ENCODE data around the gene OBSCN. TPM values are rescaled to one million over a fixed set of nuclear protein-coding genes. Genes with fewer than 3 reads are reported as not detected.

The OBSCN gene
- total RNA-seq, 1 donor from 2014 or later: 316 TPM

DNA sequence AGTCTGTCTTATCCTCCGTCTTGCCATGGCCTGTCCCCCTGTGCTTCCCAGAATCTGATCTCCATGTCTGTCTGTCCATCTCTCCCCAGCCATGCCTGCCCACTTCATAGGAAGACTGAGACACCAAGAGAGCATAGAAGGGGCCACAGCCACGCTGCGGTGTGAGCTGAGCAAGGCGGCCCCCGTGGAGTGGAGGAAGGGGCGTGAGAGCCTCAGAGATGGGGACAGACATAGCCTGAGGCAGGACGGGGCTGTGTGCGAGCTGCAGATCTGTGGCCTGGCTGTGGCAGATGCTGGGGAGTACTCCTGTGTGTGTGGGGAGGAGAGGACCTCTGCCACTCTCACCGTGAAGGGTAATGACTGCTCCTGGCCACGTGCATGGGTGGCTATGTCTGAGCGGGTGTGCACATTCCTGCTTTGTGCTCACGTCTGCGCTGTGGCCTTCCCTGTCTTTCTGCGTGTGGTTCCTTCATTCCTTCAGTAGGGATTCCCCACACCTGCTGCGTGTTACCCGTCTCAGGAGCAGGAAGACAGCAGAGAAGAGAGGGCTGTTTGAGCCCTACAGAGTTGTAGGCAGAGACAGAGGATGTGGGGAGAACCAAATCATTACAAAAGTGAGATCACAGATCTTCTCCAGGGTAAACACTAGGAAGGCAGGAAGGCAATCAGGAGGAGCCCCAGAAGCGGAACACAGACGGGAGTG lies 80.8 kb downstream of the OBSCN start:
- Histone ChIP-seq H3K4me1 (no peaks in the 10 kb centered on the region), H3K27ac (replicated peaks) (no peak overlapping the region), H3K4me3 (no peak overlapping the region), H3K36me3 (peaks cover 94% of the 10 kb centered on the region), H3K27me3 (ENCODE audit: low read depth) (no peaks in the 10 kb centered on the region), H3K9me3 (replicated peaks) (no peaks in the 10 kb centered on the region)
- intact Hi-C loops (cut with micrococcal nuclease): no loop called here
- no peak for DNase-seq
- TF ChIP-seq, protein P1, sequence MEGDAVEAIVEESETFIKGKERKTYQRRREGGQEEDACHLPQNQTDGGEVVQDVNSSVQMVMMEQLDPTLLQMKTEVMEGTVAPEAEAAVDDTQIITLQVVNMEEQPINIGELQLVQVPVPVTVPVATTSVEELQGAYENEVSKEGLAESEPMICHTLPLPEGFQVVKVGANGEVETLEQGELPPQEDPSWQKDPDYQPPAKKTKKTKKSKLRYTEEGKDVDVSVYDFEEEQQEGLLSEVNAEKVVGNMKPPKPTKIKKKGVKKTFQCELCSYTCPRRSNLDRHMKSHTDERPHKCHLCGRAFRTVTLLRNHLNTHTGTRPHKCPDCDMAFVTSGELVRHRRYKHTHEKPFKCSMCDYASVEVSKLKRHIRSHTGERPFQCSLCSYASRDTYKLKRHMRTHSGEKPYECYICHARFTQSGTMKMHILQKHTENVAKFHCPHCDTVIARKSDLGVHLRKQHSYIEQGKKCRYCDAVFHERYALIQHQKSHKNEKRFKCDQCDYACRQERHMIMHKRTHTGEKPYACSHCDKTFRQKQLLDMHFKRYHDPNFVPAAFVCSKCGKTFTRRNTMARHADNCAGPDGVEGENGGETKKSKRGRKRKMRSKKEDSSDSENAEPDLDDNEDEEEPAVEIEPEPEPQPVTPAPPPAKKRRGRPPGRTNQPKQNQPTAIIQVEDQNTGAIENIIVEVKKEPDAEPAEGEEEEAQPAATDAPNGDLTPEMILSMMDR (IDR thresholded peaks at IDR 0.05; ENCODE audit: borderline replicate concordance): no peak

DNA sequence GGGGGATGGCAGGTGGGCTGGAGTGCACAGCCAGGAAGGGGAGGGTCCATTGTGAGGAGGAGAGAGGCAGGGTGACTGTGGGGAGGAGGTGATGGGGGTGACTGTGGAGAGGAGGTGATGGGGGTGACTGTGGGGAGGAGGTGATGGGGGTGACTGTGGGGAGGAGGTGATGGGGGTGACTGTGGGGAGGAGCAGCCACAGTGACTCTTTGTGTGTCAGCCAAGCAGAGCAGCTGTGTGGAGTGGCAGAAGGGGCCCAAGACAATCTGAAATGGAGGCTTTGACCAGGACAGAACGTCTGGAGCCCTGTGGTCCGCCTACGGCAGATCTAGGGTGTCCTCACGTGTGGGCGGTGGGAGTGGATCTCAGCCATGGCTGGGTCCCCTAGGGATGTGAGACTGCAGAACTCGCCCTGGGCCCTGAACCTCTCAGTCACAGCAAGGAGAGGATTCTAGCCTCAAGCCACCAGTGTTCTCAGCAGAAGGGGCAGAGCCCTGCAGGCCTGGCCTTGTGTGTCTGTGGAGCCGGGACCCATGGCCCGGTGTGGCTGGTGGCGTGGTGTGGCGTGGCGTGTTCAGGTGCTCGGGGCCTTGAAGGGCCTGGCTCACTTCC lies 81.5 kb downstream of the OBSCN start:
- TF ChIP-seq, protein P1 (IDR thresholded peaks at IDR 0.05; ENCODE audit: borderline replicate concordance): no peak
- no peaks in the 10 kb centered on the region for H3K27me3 ChIP-seq (ENCODE audit: low read depth)
- H3K9me3 ChIP-seq (replicated peaks): no peaks in the 10 kb centered on the region
- H3K27ac ChIP-seq (replicated peaks): no peak overlapping the region
- no peaks in the 10 kb centered on the region for H3K4me1 ChIP-seq
- intact Hi-C loops (cut with micrococcal nuclease): no loop called here
- H3K4me3 ChIP-seq: no peak overlapping the region
- H3K36me3 ChIP-seq: peaks cover 94% of the 10 kb centered on the region
- DNase-seq: no peak

DNA sequence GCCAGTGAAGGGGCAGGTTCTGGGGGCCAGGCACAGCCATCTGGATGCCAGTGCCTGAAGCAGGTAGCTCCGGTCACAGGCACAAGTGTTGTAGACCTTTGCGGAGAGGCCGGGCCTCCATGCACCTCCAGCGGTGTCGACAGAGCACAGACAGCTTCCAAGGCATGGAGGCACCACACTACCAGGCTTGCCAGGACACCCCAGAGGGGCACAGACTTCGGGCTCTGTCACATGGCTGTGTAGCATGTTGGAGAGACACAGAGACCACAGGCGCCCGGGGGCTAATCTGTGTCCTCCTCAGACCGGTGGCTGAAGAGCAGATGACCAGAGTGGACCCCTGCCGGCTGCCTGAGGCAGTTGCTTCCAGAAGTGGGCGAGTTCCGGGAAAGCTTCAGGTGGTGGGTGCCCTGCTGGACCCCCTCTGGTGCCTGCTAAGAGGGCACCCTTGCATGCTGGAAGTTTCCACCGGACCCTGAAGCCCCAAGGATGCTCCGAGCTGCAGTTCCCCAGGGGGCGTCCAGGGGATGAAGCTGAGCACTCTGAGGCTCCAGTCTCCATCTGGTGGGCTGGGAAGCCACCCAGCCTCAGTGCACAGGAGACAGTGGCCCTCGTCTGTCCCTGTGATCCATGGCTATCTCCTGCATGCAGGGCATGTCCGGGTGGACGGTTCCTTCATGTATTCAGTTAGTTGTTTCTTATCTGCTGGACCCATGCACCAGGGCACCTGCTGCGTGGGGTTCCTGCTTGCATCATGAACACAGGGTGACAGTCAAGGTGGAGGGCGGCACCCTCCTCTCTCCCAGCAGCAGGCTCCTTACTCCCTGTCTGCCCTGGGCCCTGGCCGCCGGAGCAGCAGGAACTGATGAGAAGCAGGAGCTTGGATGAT lies 82.4 kb downstream of the OBSCN start:
- intact Hi-C loops (cut with micrococcal nuclease): no loop called here
- no peaks in the 10 kb centered on the region for H3K9me3 ChIP-seq (replicated peaks)
- H3K27me3 ChIP-seq (ENCODE audit: low read depth): no peaks in the 10 kb centered on the region
- TF ChIP-seq, protein P1 (IDR thresholded peaks at IDR 0.05; ENCODE audit: borderline replicate concordance): no peak
- H3K4me3 ChIP-seq: no peak overlapping the region
- no peak overlapping the region for H3K27ac ChIP-seq (replicated peaks)
- no peak for DNase-seq
- H3K36me3 ChIP-seq: peaks cover 95% of the 10 kb centered on the region
- H3K4me1 ChIP-seq: no peaks in the 10 kb centered on the region

DNA sequence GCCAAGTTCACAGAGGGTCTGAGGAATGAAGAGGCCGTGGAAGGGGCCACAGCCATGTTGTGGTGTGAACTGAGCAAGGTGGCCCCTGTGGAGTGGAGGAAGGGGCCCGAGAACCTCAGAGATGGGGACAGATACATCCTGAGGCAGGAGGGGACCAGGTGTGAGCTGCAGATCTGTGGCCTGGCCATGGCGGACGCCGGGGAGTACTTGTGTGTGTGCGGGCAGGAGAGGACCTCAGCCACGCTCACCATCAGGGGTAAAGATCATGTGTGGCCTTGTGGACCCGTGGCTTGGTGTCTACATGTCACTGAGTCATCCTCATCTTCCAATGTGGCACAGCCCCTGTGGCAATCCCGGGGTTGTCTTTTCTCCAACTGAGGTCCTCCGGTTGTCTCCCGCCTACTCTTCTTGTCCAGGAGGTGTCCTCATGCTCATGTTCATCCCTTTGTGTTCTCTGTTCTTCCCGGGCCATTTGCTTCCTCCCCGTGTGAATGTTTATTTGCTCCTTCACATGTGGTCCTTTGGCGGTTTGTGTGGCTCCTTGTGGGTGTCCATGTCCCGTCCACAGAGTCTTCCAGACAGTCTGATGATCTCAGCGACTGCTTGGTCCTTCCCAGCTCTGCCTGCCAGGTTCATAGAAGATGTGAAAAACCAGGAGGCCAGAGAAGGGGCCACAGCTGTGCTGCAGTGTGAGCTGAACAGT lies 84.2 kb downstream of the OBSCN start:
- TF ChIP-seq, protein P1 (IDR thresholded peaks at IDR 0.05; ENCODE audit: borderline replicate concordance): no peak
- no peaks in the 10 kb centered on the region for H3K9me3 ChIP-seq (replicated peaks)
- H3K27me3 ChIP-seq (ENCODE audit: low read depth): no peaks in the 10 kb centered on the region
- no peak for DNase-seq
- H3K36me3 ChIP-seq: peaks cover 89% of the 10 kb centered on the region
- no peak overlapping the region for H3K27ac ChIP-seq (replicated peaks)
- H3K4me1 ChIP-seq: no peaks in the 10 kb centered on the region
- intact Hi-C loops (cut with micrococcal nuclease): no loop called here
- no peak overlapping the region for H3K4me3 ChIP-seq

DNA sequence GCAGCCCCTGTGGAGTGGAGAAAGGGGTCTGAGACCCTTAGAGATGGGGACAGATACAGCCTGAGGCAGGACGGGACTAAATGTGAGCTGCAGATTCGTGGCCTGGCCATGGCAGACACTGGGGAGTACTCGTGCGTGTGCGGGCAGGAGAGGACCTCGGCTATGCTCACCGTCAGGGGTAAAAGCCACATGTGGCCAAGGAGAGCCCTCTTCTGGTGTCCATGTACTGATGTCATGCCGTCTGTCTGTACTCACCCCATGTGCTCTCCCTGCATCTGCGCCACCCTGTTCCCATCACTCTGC lies 84.7 kb downstream of the OBSCN start:
- H3K4me1 ChIP-seq: no peaks in the 10 kb centered on the region
- H3K9me3 ChIP-seq (replicated peaks): peaks cover 3% of the 10 kb centered on the region
- peaks cover 87% of the 10 kb centered on the region for H3K36me3 ChIP-seq
- no peak overlapping the region for H3K4me3 ChIP-seq
- DNase-seq: no peak
- intact Hi-C loops (cut with micrococcal nuclease): no loop called here
- H3K27ac ChIP-seq (replicated peaks): no peak overlapping the region
- TF ChIP-seq, protein P1 (IDR thresholded peaks at IDR 0.05; ENCODE audit: borderline replicate concordance): no peak
- H3K27me3 ChIP-seq (ENCODE audit: low read depth): no peaks in the 10 kb centered on the region

Data from left ventricle myocardium inferior (tissue), 1 donor.